Neural cell (in vitro differentiated cells): ENCODE results near the gene SULT1E1.

Experiments
- CTCF ChIP-seq: fragments of 450-650 bp; IDR thresholded peaks from 2 replicates; pipeline ENCODE4 v1.5.1; 2014; ENCODE audit warnings: antibody characterized with exemption, mild to moderate bottlenecking, moderate library complexity; ENCODE audit not compliant: poor library complexity, severe bottlenecking
- EZH2 ChIP-seq: fragments of 200-600, 300-800 bp; shearing (Covaris generic), sonication (generic); IDR thresholded peaks from 2 replicates; pipeline ENCODE4 v1.6.1; 2014; ENCODE audit warnings: antibody characterized with exemption, low read length, borderline replicate concordance, mild to moderate bottlenecking; ENCODE audit not compliant: insufficient read depth, poor library complexity, severe bottlenecking
- RAD21 ChIP-seq: fragments of 450-650 bp; conservative IDR thresholded peaks from 2 replicates; pipeline ENCODE4 v1.6.1; 2014; ENCODE audit warnings: antibody characterized with exemption, mild to moderate bottlenecking, moderate library complexity
- REST ChIP-seq: IDR thresholded peaks from 2 replicates; pipeline ENCODE4 v1.6.1; 2012; ENCODE audit warnings: borderline replicate concordance
- SMC3 ChIP-seq: fragments of 450-650 bp; conservative IDR thresholded peaks from 2 replicates; pipeline ENCODE4 v1.6.1; 2014; ENCODE audit warnings: antibody characterized with exemption, mild to moderate bottlenecking, moderate library complexity; ENCODE audit not compliant: poor library complexity
- TAF1 ChIP-seq: IDR thresholded peaks from 2 replicates; pipeline ENCODE4 v1.6.1; 2012; ENCODE audit warnings: low read depth

- TF ChIP-seq CTCF (no peak), SMC3 (no peak), EZH2 (no peak), TAF1 (no peak), RAD21 (no peak), REST (no peak)
Observed at GRCh38 chr4:69831270-69831627, 28.7 kb downstream of the SULT1E1 start.
